SK-N-SH (cell line): ENCODE measurements around the gene DNTT. TPM values are rescaled to one million over a fixed set of nuclear protein-coding genes. Genes with fewer than 3 reads are reported as not detected.

Experiments
- CTCF ChIA-PET: fragments of 300-600, 350-600 bp; formaldehyde crosslinking; extraction: SDS; loops from one replicate; lab custom pipeline; 2021; lab: Yijun Ruan, JAX
- POLR2A ChIA-PET: fragments of 350-600 bp; sonication (Branson Sonifier 250); formaldehyde crosslinking; extraction: SDS; loops from one replicate; lab custom pipeline; 2020; ENCODE audit warnings: antibody characterized with exemption, inconsistent platforms; lab: Yijun Ruan, JAX
- DNase-seq: peaks from one replicate; pipeline ENCODE4 v3.0.0; 2012
- H2AFZ ChIP-seq: fragments of 200-600 bp; sonication (generic); 2 replicates; pipeline ENCODE4 v1.8.1; 2016; ENCODE audit warnings: antibody characterized with exemption, mild to moderate bottlenecking, low read depth
- H3F3A ChIP-seq: fragments of 200-600 bp; sonication (generic); replicated peaks from 2 replicates; pipeline ENCODE3; 2016; ENCODE audit warnings: antibody characterized with exemption, mild to moderate bottlenecking; ENCODE audit not compliant: insufficient read depth
- H3K27ac ChIP-seq, 2 experiments: fragments of 200-500 bp in 1 of 2; fragments of 200-600 bp in 1 of 2; sonication (Bioruptor generic) in 1 of 2; sonication (generic), shearing (Covaris generic) in 1 of 2; 2 replicates each; pipeline versions ENCODE4 v1.5.1 to v1.6.1; 2014 to 2016; ENCODE audit warnings: low read depth in 2 of 2, inconsistent platforms in 1 of 2, low read length in 1 of 2, mild to moderate bottlenecking in 1 of 2, mixed read lengths in 1 of 2
- H3K27me3 ChIP-seq: fragments of 200-600 bp; sonication (generic), shearing (Covaris generic); 2 replicates; pipeline ENCODE4 v1.6.1; 2016; ENCODE audit warnings: mixed run types; ENCODE audit not compliant: insufficient read depth
- H3K36me3 ChIP-seq, 2 experiments: fragments of 200-500 bp in 1 of 2; fragments of 200-600 bp in 1 of 2; sonication (Bioruptor generic) in 1 of 2; sonication (generic) in 1 of 2; replicated peaks in 1 of 2; 2 replicates each; pipeline versions ENCODE3 to v1.5.1; 2014 to 2016; ENCODE audit warnings: low read length in 1 of 2, mild to moderate bottlenecking in 1 of 2; ENCODE audit not compliant: insufficient read depth in 2 of 2, control insufficient read depth in 1 of 2
- H3K4me1 ChIP-seq, 2 experiments: fragments of 200-500 bp in 1 of 2; fragments of 200-600 bp in 1 of 2; sonication (Bioruptor generic) in 1 of 2; sonication (generic), shearing (Covaris generic) in 1 of 2; 2 replicates each; pipeline versions ENCODE4 v1.5.1 to v1.6.1; 2014 to 2016; ENCODE audit warnings: low read depth in 1 of 2, low read length in 1 of 2, mixed run types in 1 of 2; ENCODE audit not compliant: insufficient read depth in 2 of 2, control insufficient read depth in 1 of 2
- H3K4me2 ChIP-seq: fragments of 200-600 bp; sonication (generic), shearing (Covaris generic); 2 replicates; pipeline ENCODE4 v1.6.1; 2017; ENCODE audit warnings: mixed run types
- H3K4me3 ChIP-seq, 2 experiments: fragments of 200-500 bp in 1 of 2; fragments of 200-600 bp in 1 of 2; sonication (Bioruptor generic) in 1 of 2; sonication (generic), shearing (Covaris generic) in 1 of 2; 2 replicates each; pipeline versions ENCODE4 v1.5.1 to v1.8.1; 2014 to 2016; ENCODE audit warnings: low read depth in 2 of 2, inconsistent platforms in 1 of 2, low read length in 1 of 2, mild to moderate bottlenecking in 1 of 2, mixed read lengths in 1 of 2, moderate library complexity in 1 of 2
- H3K79me2 ChIP-seq: fragments of 200-600 bp; sonication (generic); 2 replicates; pipeline ENCODE4 v1.8.1; 2017; ENCODE audit warnings: mild to moderate bottlenecking; ENCODE audit not compliant: insufficient read depth
- H3K9ac ChIP-seq: fragments of 200-600 bp; sonication (generic); 2 replicates; pipeline ENCODE4 v1.6.1; 2017; ENCODE audit warnings: mixed run types
- H3K9me2 ChIP-seq: fragments of 200-600 bp; sonication (generic); 2 replicates; pipeline ENCODE4 v1.6.1; 2017; ENCODE audit warnings: mixed run types
- H3K9me3 ChIP-seq: fragments of 200-600 bp; sonication (generic); 2 replicates; pipeline ENCODE4 v1.6.1; 2017; ENCODE audit warnings: mixed run types, mild to moderate bottlenecking, moderate library complexity
- H4K20me1 ChIP-seq: fragments of 200-600 bp; sonication (generic); 2 replicates; pipeline ENCODE4 v1.6.1; 2017; ENCODE audit warnings: mild to moderate bottlenecking, mixed run types; ENCODE audit not compliant: insufficient read depth
- CTCF ChIP-seq: fragments of 200-600 bp; sonication (generic); IDR thresholded peaks from 2 replicates; pipeline ENCODE4 v1.6.1; 2017; ENCODE audit warnings: antibody characterized with exemption, mild to moderate bottlenecking, moderate library complexity
- EZH2phosphoT487 ChIP-seq: fragments of 200-600 bp; sonication (generic); IDR thresholded peaks from 2 replicates; pipeline ENCODE4 v1.6.1; 2017; ENCODE audit warnings: low read depth, mixed run types, mild to moderate bottlenecking, antibody characterized with exemption, moderate library complexity, borderline replicate concordance
- FOXM1 ChIP-seq: IDR thresholded peaks from 2 replicates; pipeline ENCODE4 v1.4.0; 2012; ENCODE audit warnings: low read depth, mild to moderate bottlenecking
- GATA2 ChIP-seq: sonication (generic); formaldehyde crosslinking; IDR thresholded peaks from 2 replicates; pipeline ENCODE4 v1.5.0; 2020; ENCODE audit warnings: mild to moderate bottlenecking, missing genetic modification reagents
- JUND ChIP-seq: IDR thresholded peaks from 2 replicates; pipeline ENCODE4 v1.4.0; 2012
- MEF2A ChIP-seq: IDR thresholded peaks from 2 replicates; pipeline ENCODE4 v1.4.0; 2012; ENCODE audit warnings: low read depth, borderline replicate concordance
- MXI1 ChIP-seq: IDR thresholded peaks from 2 replicates; pipeline ENCODE4 v1.6.1; 2012; ENCODE audit warnings: mild to moderate bottlenecking, low read depth, low read length, improper control_type of control experiment
- NRF1 ChIP-seq: IDR thresholded peaks from 2 replicates; pipeline ENCODE4 v1.6.1; 2012; ENCODE audit warnings: low read depth, mild to moderate bottlenecking, low read length
- POLR2AphosphoS5 ChIP-seq: IDR thresholded peaks from 2 replicates; pipeline ENCODE4 v1.6.1; 2012; ENCODE audit warnings: low read depth, low read length
- REST ChIP-seq: IDR thresholded peaks from 2 replicates; pipeline ENCODE4 v1.6.1; 2012; ENCODE audit warnings: mild to moderate bottlenecking, low read depth, low read length, moderate library complexity
- RXRA ChIP-seq: IDR thresholded peaks from 2 replicates; pipeline ENCODE4 v1.4.0; 2012; ENCODE audit warnings: low read depth, mild to moderate bottlenecking, borderline replicate concordance
- SMC3 ChIP-seq: IDR thresholded peaks from 2 replicates; pipeline ENCODE4 v1.6.1; 2012; ENCODE audit warnings: low read depth, low read length, improper control_type of control experiment
- TCF12 ChIP-seq: IDR thresholded peaks from 2 replicates; pipeline ENCODE4 v1.4.0; 2012
- USF1 ChIP-seq: IDR thresholded peaks from 2 replicates; pipeline ENCODE4 v1.4.0; 2012; ENCODE audit warnings: low read depth, borderline replicate concordance
- USF2 ChIP-seq: fragments of 150-350 bp; IDR thresholded peaks from 2 replicates; pipeline ENCODE4 v1.6.1; 2017; ENCODE audit warnings: antibody characterized with exemption, low read length, low read depth, borderline replicate concordance
- ZBTB33 ChIP-seq: IDR thresholded peaks from 2 replicates; pipeline ENCODE4 v1.4.0; 2012; ENCODE audit warnings: low read depth, borderline replicate concordance
- WGBS: methylation state at CpG from one replicate; pipeline ENCODE4 v1.1.6; 2017; ENCODE audit warnings: low lambda C conversion rate; 5-methylcytosine and 5-hydroxymethylcytosine counted together
- polyA plus RNA-seq, 3 experiments: library from polyadenylated mRNA; depleted of rRNA; stranded (reverse); fragments of >200 nt; gene quantifications; 2 replicates each; pipeline ENCODE4 v1.2.3, GENCODE V29; 2012

The DNTT gene
- polyA plus RNA-seq, 1 of the 3 experiments (the other 2 are of a cell fraction), result not detected

- H3F3A ChIP-seq, result no peaks in the 10 kb centered on the region
- no peak overlapping the region for H3K9ac ChIP-seq
- 10% methylated on average over 4 of the region's 4 CpGs for WGBS
- H2AFZ ChIP-seq, result no peak overlapping the region
- H4K20me1 ChIP-seq, result no peaks in the 10 kb centered on the region
- H3K79me2 ChIP-seq, result no peaks in the 10 kb centered on the region
- no peak overlapping the region for H3K4me2 ChIP-seq
- CTCF ChIA-PET, result interaction anchor here (1.3 to 10.2 kb wide), 4 partner anchors 11 to 278 kb away, joined by 5 to 112 read pairs (median 8); no protein-coding TSS in a partner anchor
- H3K36me3 ChIP-seq, result no peaks in the 10 kb centered on the region
- H3K4me3 ChIP-seq, result no peak overlapping the region
- H3K9me3 ChIP-seq, result no peaks in the 10 kb centered on the region
- no peak for TF ChIP-seq RXRA
- TF ChIP-seq REST, result no peak
- no peak for TF ChIP-seq USF1
- no peak for TF ChIP-seq FOXM1
- TF ChIP-seq MEF2A, result no peak
- no peak for TF ChIP-seq TCF12
- no peak for TF ChIP-seq SMC3
- no peak for TF ChIP-seq CTCF
- TF ChIP-seq MXI1, result no peak
- no peak for TF ChIP-seq EZH2phosphoT487
- POLR2A ChIA-PET, result no interaction called here
- H3K27me3 ChIP-seq, result 0 out of 2 replicates have a peak, but pooled peaks cover 1% of the 10 kb centered on the region
- no peak overlapping the region for H3K27ac ChIP-seq
- H3K4me1 ChIP-seq, result no peaks in the 10 kb centered on the region; a peak in 1 of 4 replicates
- H3K9me2 ChIP-seq, result no peaks in the 10 kb centered on the region
- DNase-seq, result no peak
Measured at GRCh38 chr10:96295475-96295874, 8.8 kb upstream of the DNTT start.

- Histone ChIP-seq H3K36me3 (no peaks in the 10 kb centered on the region), H3K9me3 (no peaks in the 10 kb centered on the region), H3K79me2 (no peaks in the 10 kb centered on the region), H3K4me1 (no peaks in the 10 kb centered on the region; a peak in 1 of 4 replicates), H3K27me3 (0 out of 2 replicates have a peak, but pooled peaks cover 6% of the 10 kb centered on the region), H2AFZ (no peak overlapping the region), H3K4me2 (no peak overlapping the region), H3K4me3 (no peak overlapping the region), H3K9ac (no peak overlapping the region), H3F3A (no peaks in the 10 kb centered on the region)
- POLR2A ChIA-PET, result no interaction called here
- DNase-seq, result no peak
- TF ChIP-seq EZH2phosphoT487, result no peak
- no peak for TF ChIP-seq ZBTB33
- no peak for TF ChIP-seq USF2
- TF ChIP-seq POLR2AphosphoS5, result no peak
- no peak for TF ChIP-seq GATA2
- no peak for TF ChIP-seq NRF1
- TF ChIP-seq JUND, result no peak
- TF ChIP-seq, all 33 proteins: peak for 0
- Histone ChIP-seq H4K20me1 (no peaks in the 10 kb centered on the region), H3K9me2 (no peaks in the 10 kb centered on the region), H3K27ac (no peak overlapping the region)
- CTCF ChIA-PET, result interaction anchor here (2.2 to 10.2 kb wide), 2 partner anchors 68 to 280 kb away, joined by 9 to 112 read pairs; no protein-coding TSS in a partner anchor
- WGBS, result 32% methylated on average over 2 of the region's 2 CpGs
Measured at GRCh38 chr10:96297486-96297885, 6.7 kb upstream of the DNTT start.
